Keratinocyte (primary cell): ENCODE measurements around the gene BBS10. TPM values are rescaled to one million over a fixed set of nuclear protein-coding genes. Genes with fewer than 3 reads are reported as not detected.

Experiments
- DNase-seq: peaks from one replicate; pipeline ENCODE4 v3.0.0-alpha.2; 2011; ENCODE audit warnings: low read depth, missing footprints, low spot score
- FAIRE-seq: peaks from 2 replicates; lab custom pipeline; 2011; peaks lifted over from hg19 to GRCh38; lab: Jason Lieb, UNC
- H2AFZ ChIP-seq: 2 replicates; pipeline ENCODE4 v1.6.0; 2012; ENCODE audit warnings: low read length, control low read depth, inconsistent platforms; ENCODE audit not compliant: control insufficient read depth
- H3K27ac ChIP-seq: 2 replicates; pipeline ENCODE4 v1.5.1; 2011; ENCODE audit warnings: low read length; ENCODE audit not compliant: control insufficient read depth, insufficient read depth
- H3K27me3 ChIP-seq: 3 replicates; pipeline ENCODE4 v1.6.0; 2011; ENCODE audit warnings: low read length; ENCODE audit not compliant: control insufficient read depth, insufficient read depth; ENCODE audit errors: extremely low read depth
- H3K36me3 ChIP-seq, 2 experiments: 2 replicates in 1 of 2; 3 replicates in 1 of 2; pipeline ENCODE4 v1.5.1; 2011; ENCODE audit warnings: low read length in 2 of 2, mild to moderate bottlenecking in 1 of 2; ENCODE audit not compliant: control insufficient read depth in 2 of 2, insufficient read depth in 2 of 2; ENCODE audit errors: extremely low read depth in 1 of 2
- H3K4me1 ChIP-seq: 3 replicates; pipeline ENCODE4 v1.5.1; 2011; ENCODE audit warnings: low read length; ENCODE audit not compliant: control insufficient read depth, insufficient read depth; ENCODE audit errors: extremely low read depth
- H3K4me2 ChIP-seq: 3 replicates; pipeline ENCODE4 v1.6.0; 2011; ENCODE audit warnings: low read depth, low read length; ENCODE audit not compliant: control insufficient read depth, insufficient read depth; ENCODE audit errors: extremely low read depth
- H3K4me3 ChIP-seq, 3 experiments: fragments of 200-600 bp in 1 of 3; sonication (generic) in 1 of 3; 2 replicates in 2 of 3; 3 replicates in 1 of 3; pipeline ENCODE4 v1.5.1; 2011 to 2016; ENCODE audit warnings: low read length in 3 of 3, mild to moderate bottlenecking in 3 of 3, control low read depth in 2 of 3, inconsistent platforms in 1 of 3, low read depth in 1 of 3, mixed read lengths in 1 of 3, mixed run types in 1 of 3, moderate library complexity in 1 of 3; ENCODE audit not compliant: control insufficient read depth in 2 of 3, insufficient read depth in 2 of 3; ENCODE audit errors: extremely low read depth in 1 of 3
- H3K79me2 ChIP-seq: 2 replicates; pipeline ENCODE4 v1.6.0; 2012; ENCODE audit warnings: low read length; ENCODE audit not compliant: control insufficient read depth, insufficient read depth
- H3K9ac ChIP-seq: 3 replicates; pipeline ENCODE4 v1.6.0; 2011; ENCODE audit warnings: low read length; ENCODE audit not compliant: control insufficient read depth, insufficient read depth; ENCODE audit errors: extremely low read depth
- H3K9me1 ChIP-seq: 3 replicates; pipeline ENCODE4 v1.6.0; 2011; ENCODE audit warnings: low read length; ENCODE audit not compliant: control insufficient read depth, insufficient read depth; ENCODE audit errors: extremely low read depth
- H3K9me3 ChIP-seq: 2 replicates; pipeline ENCODE4 v1.5.1; 2012; ENCODE audit warnings: low read depth, low read length; ENCODE audit not compliant: control insufficient read depth
- H4K20me1 ChIP-seq: 3 replicates; pipeline ENCODE4 v1.6.0; 2011; ENCODE audit warnings: low read length; ENCODE audit not compliant: control insufficient read depth, insufficient read depth; ENCODE audit errors: extremely low read depth
- CTCF ChIP-seq, 3 experiments: IDR thresholded peaks in 1 of 3; conservative IDR thresholded peaks in 1 of 3; optimal IDR thresholded peaks in 1 of 3; 2 replicates in 2 of 3; 3 replicates in 1 of 3; pipeline versions ENCODE3 to v1.5.1; 2011; ENCODE audit warnings: low read length in 3 of 3, mild to moderate bottlenecking in 3 of 3, moderate library complexity in 2 of 3, control low read depth in 1 of 3, inconsistent platforms in 1 of 3; ENCODE audit not compliant: insufficient read depth in 2 of 3; ENCODE audit errors: extremely low read depth in 1 of 3
- EZH2 ChIP-seq: IDR thresholded peaks from one replicate; pipeline ENCODE4 v1.6.1; 2012; ENCODE audit warnings: inconsistent platforms, mild to moderate bottlenecking, low read length, moderate library complexity
- dilution Hi-C: fragments of 300-500 bp; cut with MboI; formaldehyde crosslinking; loops from one replicate; pipeline ENCODE4 v1.7.0; 2020; ENCODE audit warnings: low sequenced_read_pairs; ENCODE audit not compliant: extremely low pct_ligation_motif_present
- polyA plus RNA-seq, 5 experiments: library from polyadenylated mRNA; depleted of rRNA in 3 of 5; stranded (reverse) in 3 of 5; stranded (forward) in 1 of 5; unstranded in 1 of 5; fragments of >200 nt; gene quantifications; 1 replicate in 1 of 5; 2 replicates in 3 of 5; 3 replicates in 1 of 5; pipeline versions ENCODE4 v1.2.1 to v1.2.3, GENCODE V29; 2011 to 2012; ENCODE audit warnings: missing spikeins in 2 of 5, low read depth in 1 of 5, low replicate concordance in 1 of 5

Gene BBS10
- polyA plus RNA-seq, 1 donor (not counting 4 experiments of a cell fraction or from before 2014, with no cell fraction given), result 11.5 TPM

- FAIRE-seq (no peak), DNase-seq (no peak)
- Histone ChIP-seq H3K36me3 (no peaks in the 10 kb centered on the region), H3K27ac (no peak overlapping the region), H3K27me3 (no peaks in the 10 kb centered on the region), H3K9ac (no peak overlapping the region), H3K79me2 (no peaks in the 10 kb centered on the region), H3K4me2 (no peak overlapping the region), H3K9me1 (no peaks in the 10 kb centered on the region), H2AFZ (no peak overlapping the region), H3K9me3 (no peaks in the 10 kb centered on the region), H3K4me1 (peaks cover 18% of the 10 kb centered on the region), H4K20me1 (no peaks in the 10 kb centered on the region), H3K4me3 (no peak overlapping the region)
- dilution Hi-C loops, result no loop called here
- no peak for TF ChIP-seq EZH2
- no peak for TF ChIP-seq CTCF (optimal IDR thresholded peaks at IDR 0.05 in 1 of 3, IDR thresholded peaks at IDR 0.05 in 1 of 3, conservative IDR thresholded peaks at IDR 0.05 in 1 of 3; ENCODE audit: extremely low read depth in 1 of 3, insufficient read depth in 2 of 3, low read length in 3 of 3)
Measured at GRCh38 chr12:76332606-76333005, 15.6 kb downstream of the BBS10 start.

- H3K9me3 ChIP-seq, result no peaks in the 10 kb centered on the region
- dilution Hi-C loops, result no loop called here
- no peak overlapping the region for H3K9ac ChIP-seq
- H3K4me3 ChIP-seq, result no peak overlapping the region
- FAIRE-seq (peak; percentile 44), DNase-seq (no peak)
- no peaks in the 10 kb centered on the region for H3K36me3 ChIP-seq
- H3K27me3 ChIP-seq, result no peaks in the 10 kb centered on the region
- peak overlapping the region; percentile 65 for H3K27ac ChIP-seq
- H4K20me1 ChIP-seq, result no peaks in the 10 kb centered on the region
- TF ChIP-seq EZH2, result no peak
- TF ChIP-seq CTCF (optimal IDR thresholded peaks at IDR 0.05 in 1 of 3, IDR thresholded peaks at IDR 0.05 in 1 of 3, conservative IDR thresholded peaks at IDR 0.05 in 1 of 3; ENCODE audit: extremely low read depth in 1 of 3, insufficient read depth in 2 of 3, low read length in 3 of 3), result no peak
- H3K4me2 ChIP-seq, result peak overlapping the region; percentile 47
- H3K4me1 ChIP-seq, result peaks cover 15% of the 10 kb centered on the region
- H2AFZ ChIP-seq, result no peak overlapping the region
- H3K9me1 ChIP-seq, result no peaks in the 10 kb centered on the region
- no peaks in the 10 kb centered on the region for H3K79me2 ChIP-seq
Measured at GRCh38 chr12:76329606-76330005, 18.6 kb downstream of the BBS10 start.
